ENCODE results near the gene TMEM87B. TPM values are rescaled to one million over a fixed set of nuclear protein-coding genes. Genes with fewer than 3 reads are reported as not detected.
A peak's percentile ranks its signal among the peaks of the same experiment; 100 is the strongest.

TMEM87B gene
- total RNA-seq, 1 donor from 2014 or later, result 15.4 TPM

GRCh38 chr2:112024896-112025491, 30.1 kb upstream of the TMEM87B start:
- Mint-ChIP-seq H3K9me3 (ENCODE audit: low read depth) (peaks cover 4% of the 10 kb centered on the region), H3K27me3 (no peaks in the 10 kb centered on the region), H3K4me3 (ENCODE audit: low read depth) (no peak overlapping the region), H3K36me3 (ENCODE audit: insufficient read depth) (peaks cover 29% of the 10 kb centered on the region), H3K27ac (no peak overlapping the region), H3K4me1 (ENCODE audit: low read depth) (no peaks in the 10 kb centered on the region)
- no peak for DNase-seq (ENCODE audit: low spot score, unreplicated experiment)
- no peak for TF ChIP-seq CTCF (IDR thresholded peaks at IDR 0.05; ENCODE audit: unreplicated experiment)

DNA sequence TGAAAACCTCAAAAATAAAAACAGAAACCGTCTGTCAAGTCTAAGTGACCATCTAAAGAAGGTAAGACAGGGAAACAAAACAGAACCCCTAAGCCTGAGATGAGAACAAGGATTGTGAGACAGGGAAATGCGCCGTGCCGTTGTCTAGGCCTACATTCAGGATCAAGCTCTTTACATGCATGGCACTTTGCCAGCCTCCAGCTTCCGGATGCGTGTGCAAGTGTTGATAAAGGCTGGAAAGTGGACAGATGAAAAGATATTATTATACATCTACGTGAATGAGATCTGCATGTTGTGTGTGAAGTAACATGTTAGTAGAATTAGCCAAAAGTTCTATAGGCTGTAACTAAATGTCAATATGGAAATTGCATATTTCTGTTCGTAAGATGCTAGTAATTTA, 28.6 kb upstream of the TMEM87B start:
- peaks cover 31% of the 10 kb centered on the region for H3K36me3 Mint-ChIP-seq (ENCODE audit: insufficient read depth)
- no peak overlapping the region for H3K27ac Mint-ChIP-seq
- H3K4me3 Mint-ChIP-seq (ENCODE audit: low read depth), result no peak overlapping the region
- peaks cover 4% of the 10 kb centered on the region for H3K9me3 Mint-ChIP-seq (ENCODE audit: low read depth)
- no peak for DNase-seq (ENCODE audit: low spot score, unreplicated experiment)
- TF ChIP-seq CTCF (IDR thresholded peaks at IDR 0.05; ENCODE audit: unreplicated experiment), result no peak
- H3K27me3 Mint-ChIP-seq, result no peaks in the 10 kb centered on the region
- peaks cover under 1% of the 10 kb centered on the region for H3K4me1 Mint-ChIP-seq (ENCODE audit: low read depth)

DNA sequence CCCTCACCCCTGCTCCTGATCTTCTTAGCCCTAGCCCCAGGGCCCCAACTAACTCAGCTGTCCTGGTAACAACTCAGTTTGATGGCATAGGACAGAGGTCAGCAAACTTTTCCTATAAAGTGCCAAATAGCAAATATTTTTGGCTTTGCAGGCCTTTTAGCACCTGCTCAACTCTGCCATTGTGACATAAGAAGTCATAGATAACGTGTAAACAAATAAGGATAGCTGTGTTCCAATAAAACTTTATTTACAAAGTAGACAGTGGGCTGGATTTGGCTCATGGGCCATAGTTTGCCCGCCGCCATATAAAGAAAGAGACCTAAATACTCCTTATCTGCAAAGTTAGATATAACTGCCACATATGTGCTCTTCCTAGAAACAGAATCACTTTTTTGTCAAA, 27.3 kb upstream of the TMEM87B start:
- DNase-seq (ENCODE audit: low spot score, unreplicated experiment), result no peak

GRCh38 chr2:112029164-112029563, 25.9 kb upstream of the TMEM87B start:
- TF ChIP-seq CTCF (IDR thresholded peaks at IDR 0.05; ENCODE audit: unreplicated experiment), result no peak
- Mint-ChIP-seq H3K4me3 (ENCODE audit: low read depth) (no peak overlapping the region), H3K27ac (no peak overlapping the region), H3K27me3 (no peaks in the 10 kb centered on the region), H3K4me1 (ENCODE audit: low read depth) (peaks cover 6% of the 10 kb centered on the region), H3K9me3 (ENCODE audit: low read depth) (peaks cover 4% of the 10 kb centered on the region), H3K36me3 (ENCODE audit: insufficient read depth) (peaks cover 21% of the 10 kb centered on the region)
- no peak for DNase-seq (ENCODE audit: low spot score, unreplicated experiment)

More for the DNA sequence above, 27.3 kb upstream of the TMEM87B start:
- Mint-ChIP-seq H3K36me3 (ENCODE audit: insufficient read depth) (peaks cover 22% of the 10 kb centered on the region), H3K4me1 (ENCODE audit: low read depth) (peaks cover 6% of the 10 kb centered on the region), H3K27me3 (no peaks in the 10 kb centered on the region), H3K27ac (no peak overlapping the region), H3K9me3 (ENCODE audit: low read depth) (peaks cover 4% of the 10 kb centered on the region), H3K4me3 (ENCODE audit: low read depth) (no peak overlapping the region)
- TF ChIP-seq CTCF (IDR thresholded peaks at IDR 0.05; ENCODE audit: unreplicated experiment), result no peak

- no peak for TF ChIP-seq CTCF (IDR thresholded peaks at IDR 0.05; ENCODE audit: unreplicated experiment)
- Mint-ChIP-seq H3K9me3 (ENCODE audit: low read depth) (peaks cover 4% of the 10 kb centered on the region), H3K27me3 (no peaks in the 10 kb centered on the region), H3K4me3 (ENCODE audit: low read depth) (no peak overlapping the region), H3K36me3 (ENCODE audit: insufficient read depth) (peaks cover 14% of the 10 kb centered on the region), H3K4me1 (ENCODE audit: low read depth) (peaks cover 6% of the 10 kb centered on the region), H3K27ac (peak overlapping the region; percentile 18)
- no peak for DNase-seq (ENCODE audit: low spot score, unreplicated experiment)
These were observed 23.4 kb upstream of the TMEM87B start for GRCh38 chr2:112031473-112032223.
